ENCODE measurements around the gene ENOX2.
"Not testable (repeated sequence)": the region's sequence is repeated elsewhere in the genome, so short reads cannot be mapped to it uniquely, and the experiment has no call there.

The ENOX2 gene

DNA sequence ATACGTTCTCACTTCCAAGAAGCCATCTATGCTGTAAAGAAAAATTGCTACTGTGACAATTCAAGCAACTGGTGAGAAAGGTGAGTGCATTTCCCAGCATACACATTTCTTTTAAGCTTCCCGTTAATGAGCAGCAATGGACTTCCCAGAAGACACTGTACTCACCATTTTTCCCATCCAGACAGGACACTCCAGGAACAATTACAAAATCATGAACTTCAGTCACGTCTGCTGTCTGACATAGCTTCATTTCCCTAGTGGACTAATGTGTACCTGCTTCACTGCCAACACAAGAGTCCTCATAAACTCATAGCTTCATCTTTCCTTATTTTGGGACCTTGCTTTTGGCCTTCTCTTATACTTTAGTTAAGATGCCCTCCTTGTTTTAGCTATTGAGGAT, 156.9 kb downstream of the ENOX2 start:
- no peak for DNase-seq

GRCh38 chrX:130741584-130741983, 161.4 kb downstream of the ENOX2 start:
- DNase-seq: no peak

- DNase-seq: no peak
Measured at GRCh38 chrX:130741151-130741550, 161.9 kb downstream of the ENOX2 start.

- DNase-seq: no peak
Measured at GRCh38 chrX:130738638-130739195, 164.3 kb downstream of the ENOX2 start.

GRCh38 chrX:130734713-130735112, 168.3 kb downstream of the ENOX2 start:
- no peak for DNase-seq

DNA sequence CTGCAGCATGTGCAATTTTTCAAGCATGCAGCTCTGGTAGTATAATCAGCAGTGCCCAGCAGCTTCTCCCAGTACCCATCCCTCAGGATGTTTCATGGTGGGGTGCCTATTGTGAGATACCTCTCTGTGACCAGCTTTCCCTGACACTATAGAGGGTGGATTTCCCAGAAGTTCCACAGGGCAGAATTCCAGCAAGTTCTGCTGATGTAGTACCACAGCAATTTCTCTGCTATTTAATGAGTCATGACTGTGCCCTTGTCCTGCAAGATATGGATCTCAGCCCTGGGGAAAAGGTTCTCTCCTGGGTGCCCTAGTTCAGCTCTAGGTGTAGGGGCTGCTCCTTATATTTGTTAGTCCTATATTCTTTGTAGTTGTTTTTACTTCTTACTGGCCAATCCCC, 174.8 kb downstream of the ENOX2 start:
- no peak for DNase-seq

DNA sequence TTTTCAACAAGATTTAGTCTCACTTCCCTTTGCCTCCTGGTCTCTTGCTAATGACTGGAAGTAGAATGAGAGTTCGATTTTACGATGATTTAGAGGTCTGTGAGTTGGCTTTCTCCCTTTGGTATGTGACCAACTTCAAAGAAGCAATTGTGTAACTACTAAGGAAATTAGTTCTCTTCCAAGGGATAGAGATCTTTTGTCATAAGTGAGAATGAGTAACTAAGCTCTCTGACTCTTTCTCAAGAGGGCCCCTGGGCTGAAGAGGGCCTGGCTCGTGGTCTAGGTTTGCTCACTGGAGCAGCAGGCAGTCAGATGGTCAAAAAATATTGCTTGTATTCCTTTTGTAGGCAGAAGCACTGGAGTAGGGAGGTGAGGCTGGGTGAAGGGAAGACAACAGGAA, 176.3 kb downstream of the ENOX2 start:
- no peak for DNase-seq

- no peak for DNase-seq
Measured at GRCh38 chrX:130725519-130725918, 177.5 kb downstream of the ENOX2 start.

- no peak for DNase-seq
Measured at GRCh38 chrX:130719413-130719812, 183.6 kb downstream of the ENOX2 start.

- no peak for DNase-seq
Measured at GRCh38 chrX:130718137-130718536, 184.9 kb downstream of the ENOX2 start.

GRCh38 chrX:130716781-130717413, 186.1 kb downstream of the ENOX2 start:
- no peak for DNase-seq

- DNase-seq: no peak
Measured at GRCh38 chrX:130716346-130716745, 186.7 kb downstream of the ENOX2 start.

- DNase-seq: no peak
Measured at GRCh38 chrX:130715299-130715698, 187.7 kb downstream of the ENOX2 start.

DNA sequence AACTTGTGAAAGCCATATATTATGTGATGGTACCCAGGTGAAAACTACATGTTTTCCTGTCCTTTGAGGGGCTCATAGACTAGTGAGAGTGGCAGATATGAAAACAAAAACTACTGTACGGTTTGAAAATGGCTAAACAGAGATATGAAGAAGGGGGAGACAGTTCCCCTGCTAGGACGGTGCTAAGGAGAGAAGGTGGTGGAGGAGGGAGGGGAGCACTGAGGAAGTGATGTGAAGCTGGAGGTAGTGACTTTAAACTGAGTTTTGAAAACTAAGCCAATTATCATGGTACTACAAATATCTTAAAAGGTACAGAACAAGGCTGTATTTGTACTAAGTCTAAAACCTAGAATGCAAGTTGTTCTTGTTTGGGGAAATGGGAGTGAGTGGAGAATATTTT, 188.3 kb downstream of the ENOX2 start:
- DNase-seq: no peak

- no peak for DNase-seq
Measured at GRCh38 chrX:130714135-130714534, 188.9 kb downstream of the ENOX2 start.

GRCh38 chrX:130709178-130709577, 193.8 kb downstream of the ENOX2 start:
- DNase-seq: not testable (repeated sequence)

GRCh38 chrX:130705591-130705990, 197.4 kb downstream of the ENOX2 start:
- DNase-seq: no peak

DNA sequence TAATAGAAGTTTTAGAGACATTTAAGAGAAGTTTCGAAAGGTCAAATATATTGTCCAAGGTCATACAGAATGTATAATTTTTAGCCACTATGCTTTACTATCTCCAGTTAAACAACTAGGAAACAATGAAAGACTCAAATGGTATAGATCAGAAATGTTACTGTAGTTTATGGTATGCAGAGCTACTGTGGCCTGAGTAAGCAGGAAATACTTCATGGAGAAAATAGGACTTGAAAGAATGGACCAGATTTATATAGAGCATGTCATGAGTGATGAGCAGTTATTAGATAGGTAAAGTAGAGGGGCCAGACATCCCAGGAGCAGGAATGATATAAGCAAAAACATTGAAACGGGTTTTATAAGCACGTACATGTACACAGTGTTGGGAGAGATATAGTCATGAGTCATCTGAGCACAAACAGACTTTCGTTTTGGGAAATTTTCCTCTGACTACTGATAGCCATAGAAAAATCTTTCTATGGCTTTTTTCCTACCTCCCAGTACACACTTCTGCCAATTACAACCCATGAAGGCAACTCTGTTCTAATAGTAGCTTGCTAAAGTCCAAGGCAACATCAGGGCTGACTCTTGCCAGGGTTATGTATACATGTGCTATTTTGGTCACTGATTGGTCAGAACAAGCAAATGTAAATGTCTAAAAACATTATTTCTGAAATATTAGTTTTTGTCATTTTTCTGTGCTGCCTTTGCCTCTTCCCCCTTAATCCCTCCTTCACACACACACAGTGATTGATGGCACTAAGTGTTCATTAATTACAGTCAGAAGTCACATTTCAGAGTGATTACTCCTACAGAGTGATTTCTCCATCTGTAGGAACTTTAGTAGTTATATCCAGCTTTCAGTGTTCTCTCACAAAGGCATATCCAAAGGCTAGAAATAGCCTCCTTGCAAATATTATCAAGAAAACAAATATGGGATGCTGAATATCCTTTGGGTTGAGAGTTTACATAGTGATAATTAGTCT, 198.7 kb downstream of the ENOX2 start:
- no peak for DNase-seq

GRCh38 chrX:130702867-130703707, 199.9 kb downstream of the ENOX2 start:
- no peak for DNase-seq

DNA sequence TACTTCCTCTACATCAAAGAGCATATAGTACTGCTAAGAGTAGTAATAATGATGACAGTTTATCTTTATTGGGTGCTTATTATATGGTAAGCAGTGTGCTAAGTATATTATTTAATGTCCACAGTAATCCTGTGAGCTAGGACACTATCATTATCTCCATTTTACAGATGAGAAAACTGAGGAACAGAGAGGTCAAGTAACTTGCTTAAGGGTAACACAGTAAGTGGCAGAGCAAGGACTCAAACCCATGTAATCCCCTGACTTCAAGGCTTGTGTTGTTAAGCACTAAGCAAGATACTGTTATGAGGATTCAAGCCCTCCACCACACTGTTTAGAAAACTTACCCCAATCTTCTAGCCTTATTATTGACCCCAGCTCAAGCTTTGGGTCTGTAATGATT, 202.4 kb downstream of the ENOX2 start:
- DNase-seq: no peak

- DNase-seq: no peak
Measured at GRCh38 chrX:130699618-130700017, 203.4 kb downstream of the ENOX2 start.

DNA sequence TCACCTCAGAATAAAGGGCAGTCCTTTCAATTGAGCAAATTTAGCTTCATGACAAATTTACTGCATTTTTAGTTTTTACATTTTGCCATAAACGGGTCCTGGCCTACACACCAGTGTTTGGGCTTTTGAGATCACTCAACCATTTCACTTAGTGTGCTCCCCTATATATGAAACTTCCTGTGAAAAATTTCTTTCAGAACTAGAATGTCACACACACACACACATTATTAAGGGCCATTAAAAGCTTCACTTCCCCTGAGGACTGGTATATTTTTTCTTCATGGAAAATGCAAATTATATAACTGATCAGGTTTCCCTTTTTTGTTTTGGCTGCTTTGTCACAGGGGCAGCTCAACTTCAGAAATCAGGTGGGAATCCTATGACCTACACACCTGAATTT, 206.5 kb downstream of the ENOX2 start:
- no peak for DNase-seq

DNA sequence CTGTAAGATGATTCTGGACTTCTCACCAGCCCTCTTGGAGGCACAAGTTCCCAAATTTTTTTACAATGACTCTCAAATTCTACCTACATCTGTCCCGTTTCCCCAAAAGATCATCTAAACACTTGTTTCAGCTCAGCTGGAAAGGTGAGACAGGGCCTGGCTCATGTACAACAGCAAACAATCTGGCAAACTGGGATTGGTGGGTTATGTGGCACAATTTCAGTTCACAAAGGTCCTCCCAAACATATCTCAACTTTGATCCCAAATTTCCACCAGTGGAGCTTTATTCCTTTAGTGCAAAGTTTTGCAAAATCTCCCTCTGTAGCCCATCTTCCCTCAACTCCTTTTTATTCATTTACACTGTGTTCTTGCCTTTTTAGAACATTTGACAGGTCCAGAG, 207.1 kb downstream of the ENOX2 start:
- no peak for DNase-seq
